GM23248 (cell line): ENCODE measurements around the gene DDC.
"Not testable (repeated sequence)": the region's sequence is repeated elsewhere in the genome, so short reads cannot be mapped to it uniquely, and the experiment has no call there.

Experiments used
- EZH2 ChIP-seq: fragments of 200-600 bp; sonication (generic); IDR thresholded peaks from 2 replicates; pipeline ENCODE4 v1.6.1; 2018; ENCODE audit warnings: antibody characterized with exemption, mild to moderate bottlenecking; ENCODE audit not compliant: insufficient read depth, poor library complexity, severe bottlenecking
- EZH2phosphoT487 ChIP-seq: fragments of 200-600 bp; sonication (generic); IDR thresholded peaks from 2 replicates; pipeline ENCODE4 v1.6.1; 2018; ENCODE audit warnings: antibody characterized with exemption, moderate library complexity, mild to moderate bottlenecking, low read depth; ENCODE audit not compliant: insufficient read depth

- not testable (repeated sequence) for TF ChIP-seq EZH2phosphoT487, EZH2
These were observed 12.9 kb upstream of the DDC start for GRCh38 chr7:50578105-50578504.
